ENCODE results near the gene AACS.

- no peak for TF ChIP-seq POLR2A (IDR thresholded peaks at IDR 0.05)
- no peak for TF ChIP-seq CTCF (IDR thresholded peaks at IDR 0.05)
These were observed 96.4 kb downstream of the AACS start for GRCh38 chr12:125161712-125162022.

Data from esophagus squamous epithelium (tissue), 4 donors.